Progenitor cell of endocrine pancreas (in vitro differentiated cells): ENCODE data around the gene MSMO1. TPM values are rescaled to one million over a fixed set of nuclear protein-coding genes. Genes with fewer than 3 reads are reported as not detected.

Source experiments
- DNase-seq: peaks from one replicate; pipeline ENCODE4 v3.0.0; 2021; ENCODE audit warnings: low spot score; ENCODE audit not compliant: unreplicated experiment
- H3K27ac Mint-ChIP-seq: 2 replicates; pipeline ENCODE4 v1.8.0; 2021; ENCODE audit warnings: mild to moderate bottlenecking, moderate library complexity, mixed read lengths
- H3K27me3 Mint-ChIP-seq: 2 replicates; pipeline ENCODE4 v1.8.0; 2021; ENCODE audit warnings: mixed read lengths
- H3K36me3 Mint-ChIP-seq: 2 replicates; pipeline ENCODE4 v1.8.0; 2022; ENCODE audit warnings: mixed read lengths; ENCODE audit not compliant: insufficient read depth
- H3K4me1 Mint-ChIP-seq: 2 replicates; pipeline ENCODE4 v1.8.0; 2021; ENCODE audit warnings: low read depth, mixed read lengths
- H3K4me3 Mint-ChIP-seq: 2 replicates; pipeline ENCODE4 v1.8.0; 2021; ENCODE audit warnings: low read depth, mild to moderate bottlenecking, moderate library complexity, mixed read lengths
- H3K9me3 Mint-ChIP-seq: 2 replicates; pipeline ENCODE4 v1.8.0; 2021; ENCODE audit warnings: low read depth, mixed read lengths
- total RNA-seq: library from RNA; stranded (reverse); gene quantifications from 2 replicates; pipeline ENCODE4 v1.2.1, GENCODE V29; 2021
- TF ChIP-seq, protein P1 (sequence below): fragments of 200-600 bp; sonication (generic); IDR thresholded peaks from one replicate; pipeline ENCODE4 v1.5.0; 2021; ENCODE audit warnings: antibody characterized with exemption, mild to moderate bottlenecking; ENCODE audit not compliant: unreplicated experiment

Gene MSMO1
- total RNA-seq, 1 donor from 2014 or later = 87.1 TPM

DNA sequence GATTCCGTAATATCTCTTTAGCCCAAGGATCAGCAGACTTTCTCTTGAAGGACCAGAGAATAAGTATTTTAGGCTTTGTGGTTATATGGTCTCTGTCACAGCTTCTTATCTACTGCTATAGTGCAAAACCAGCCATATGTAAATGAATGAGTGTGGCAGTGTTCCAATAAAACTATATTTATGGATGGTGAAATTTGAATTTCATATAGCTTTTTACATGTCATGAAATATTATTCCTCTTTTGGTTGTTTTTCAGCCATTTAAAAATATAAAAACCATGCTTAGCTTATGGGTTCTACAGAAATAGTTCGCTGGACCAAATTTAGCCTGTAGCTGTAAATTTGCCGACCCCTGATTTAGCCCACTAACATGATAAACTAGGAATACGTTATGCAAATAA lies 18.0 kb upstream of the MSMO1 start:
- TF ChIP-seq, protein P1, sequence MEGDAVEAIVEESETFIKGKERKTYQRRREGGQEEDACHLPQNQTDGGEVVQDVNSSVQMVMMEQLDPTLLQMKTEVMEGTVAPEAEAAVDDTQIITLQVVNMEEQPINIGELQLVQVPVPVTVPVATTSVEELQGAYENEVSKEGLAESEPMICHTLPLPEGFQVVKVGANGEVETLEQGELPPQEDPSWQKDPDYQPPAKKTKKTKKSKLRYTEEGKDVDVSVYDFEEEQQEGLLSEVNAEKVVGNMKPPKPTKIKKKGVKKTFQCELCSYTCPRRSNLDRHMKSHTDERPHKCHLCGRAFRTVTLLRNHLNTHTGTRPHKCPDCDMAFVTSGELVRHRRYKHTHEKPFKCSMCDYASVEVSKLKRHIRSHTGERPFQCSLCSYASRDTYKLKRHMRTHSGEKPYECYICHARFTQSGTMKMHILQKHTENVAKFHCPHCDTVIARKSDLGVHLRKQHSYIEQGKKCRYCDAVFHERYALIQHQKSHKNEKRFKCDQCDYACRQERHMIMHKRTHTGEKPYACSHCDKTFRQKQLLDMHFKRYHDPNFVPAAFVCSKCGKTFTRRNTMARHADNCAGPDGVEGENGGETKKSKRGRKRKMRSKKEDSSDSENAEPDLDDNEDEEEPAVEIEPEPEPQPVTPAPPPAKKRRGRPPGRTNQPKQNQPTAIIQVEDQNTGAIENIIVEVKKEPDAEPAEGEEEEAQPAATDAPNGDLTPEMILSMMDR = no peak
- Mint-ChIP-seq H3K4me1 (no peaks in the 10 kb centered on the region), H3K36me3 (peaks cover 15% of the 10 kb centered on the region), H3K27ac (no peak overlapping the region), H3K27me3 (no peaks in the 10 kb centered on the region), H3K4me3 (no peak overlapping the region), H3K9me3 (peaks cover 14% of the 10 kb centered on the region)
- no peak for DNase-seq

DNA sequence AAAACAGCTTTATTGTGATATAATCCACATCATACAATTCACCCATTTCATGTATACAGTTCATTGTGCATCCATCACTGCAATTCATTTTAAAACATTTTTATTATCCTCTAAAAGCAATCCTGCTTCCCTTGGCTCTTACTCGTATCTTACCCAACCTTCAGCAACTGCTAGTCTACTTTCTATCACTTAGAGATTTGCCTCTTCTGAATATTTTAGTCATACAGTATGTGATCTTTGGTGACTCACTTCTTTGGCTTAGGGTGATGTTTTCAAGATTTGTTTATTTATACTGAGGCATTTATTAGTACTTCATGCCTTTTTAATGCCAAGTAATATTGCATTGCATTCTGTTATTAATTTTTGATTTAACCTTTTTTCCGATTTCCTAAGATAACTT lies 15.0 kb upstream of the MSMO1 start:
- H3K4me3 Mint-ChIP-seq = no peak overlapping the region
- no peaks in the 10 kb centered on the region for H3K4me1 Mint-ChIP-seq
- TF ChIP-seq, protein P1 = no peak
- peaks cover 14% of the 10 kb centered on the region for H3K9me3 Mint-ChIP-seq
- no peaks in the 10 kb centered on the region for H3K27me3 Mint-ChIP-seq
- no peak for DNase-seq
- H3K36me3 Mint-ChIP-seq = peaks cover 15% of the 10 kb centered on the region
- H3K27ac Mint-ChIP-seq = no peak overlapping the region

- no peak overlapping the region for H3K27ac Mint-ChIP-seq
- H3K4me1 Mint-ChIP-seq = peaks cover 12% of the 10 kb centered on the region
- no peak overlapping the region for H3K4me3 Mint-ChIP-seq
- H3K36me3 Mint-ChIP-seq = peaks cover 5% of the 10 kb centered on the region
- H3K27me3 Mint-ChIP-seq = no peaks in the 10 kb centered on the region
- no peak for DNase-seq
- H3K9me3 Mint-ChIP-seq = no peaks in the 10 kb centered on the region
- TF ChIP-seq, protein P1 = no peak
Observed at GRCh38 chr4:165319030-165319429, 8.4 kb upstream of the MSMO1 start.

GRCh38 chr4:165319509-165319908 lies 8.0 kb upstream of the MSMO1 start:
- Mint-ChIP-seq H3K27me3 (no peaks in the 10 kb centered on the region), H3K4me3 (no peak overlapping the region)

DNA sequence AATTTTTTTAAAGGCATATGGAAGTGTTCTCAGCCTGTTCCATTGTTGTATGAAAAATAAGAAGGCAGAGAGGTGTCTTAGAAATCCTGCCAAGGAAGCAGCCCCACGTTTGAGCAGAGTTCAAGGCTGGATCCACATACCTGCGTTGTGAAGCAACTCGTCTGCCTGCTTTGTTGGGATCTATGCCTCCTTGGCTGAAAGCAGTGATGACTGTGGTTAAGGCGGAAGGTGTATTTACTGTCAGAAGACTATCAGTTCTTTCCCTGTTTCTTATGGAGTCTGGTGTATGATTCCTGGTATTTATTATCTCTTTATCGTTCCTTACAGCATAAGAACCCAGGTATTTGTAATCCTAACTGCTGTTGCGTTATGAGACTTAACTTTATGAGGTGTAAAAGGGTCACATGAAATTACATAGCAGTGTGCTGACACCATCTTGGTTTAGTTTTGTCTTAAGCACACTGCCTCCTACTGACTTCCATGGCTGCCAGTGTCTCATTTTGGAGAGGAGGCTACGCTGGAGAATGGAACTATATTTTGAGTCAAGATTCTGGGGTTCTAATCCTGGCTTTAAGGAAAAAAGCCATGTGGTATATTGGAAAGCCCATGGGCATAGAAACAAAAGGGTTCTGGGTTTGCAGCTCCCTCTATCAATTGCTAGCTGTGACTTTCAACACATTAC lies 3.1 kb upstream of the MSMO1 start:
- no peak for DNase-seq
- Mint-ChIP-seq H3K36me3 (peaks cover 6% of the 10 kb centered on the region), H3K27me3 (no peaks in the 10 kb centered on the region), H3K4me1 (peaks cover 28% of the 10 kb centered on the region), H3K4me3 (peak overlapping the region; percentile 23), H3K9me3 (peaks cover 4% of the 10 kb centered on the region), H3K27ac (peak overlapping the region; percentile 84)
- TF ChIP-seq, protein P1 = no peak

More at GRCh38 chr4:165319509-165319908, 8.0 kb upstream of the MSMO1 start:
- Mint-ChIP-seq H3K36me3 (peaks cover 5% of the 10 kb centered on the region), H3K9me3 (no peaks in the 10 kb centered on the region), H3K27ac (no peak overlapping the region), H3K4me1 (peaks cover 16% of the 10 kb centered on the region)
- TF ChIP-seq, protein P1 = no peak
- no peak for DNase-seq
